RPMI7951 (cell line): ENCODE data around the gene RBM46. TPM values are rescaled to one million over a fixed set of nuclear protein-coding genes. Genes with fewer than 3 reads are reported as not detected.
A peak's percentile ranks its signal among the peaks of the same experiment; 100 is the strongest.
"Not testable (repeated sequence)": the region's sequence is repeated elsewhere in the genome, so short reads cannot be mapped to it uniquely, and the experiment has no call there.

Source experiments
- DNase-seq: peaks from one replicate; pipeline ENCODE4 v3.0.0-alpha.2; 2012; ENCODE audit warnings: low read depth
- total RNA-seq: library from RNA; depleted of rRNA; stranded (reverse); fragments of >200 nt; shearing (Covaris generic); gene quantifications from 2 replicates; pipeline ENCODE4 v1.2.3, GENCODE V29; 2014; rRNA removed

Gene RBM46
- total RNA-seq, 1 experiment from 2014 or later = not detected

GRCh38 chr4:154838155-154838554, 57.1 kb downstream of the RBM46 start:
- DNase-seq = no peak

GRCh38 chr4:154838694-154839093, 57.6 kb downstream of the RBM46 start:
- DNase-seq = no peak

GRCh38 chr4:154854362-154854761, 73.3 kb downstream of the RBM46 start:
- DNase-seq = peak; percentile 3

GRCh38 chr4:154858166-154858565, 77.1 kb downstream of the RBM46 start:
- DNase-seq = no peak

GRCh38 chr4:154868414-154869194, 87.5 kb downstream of the RBM46 start:
- DNase-seq = no peak

- no peak for DNase-seq
These were observed 88.2 kb downstream of the RBM46 start for GRCh38 chr4:154869301-154869700.

DNA sequence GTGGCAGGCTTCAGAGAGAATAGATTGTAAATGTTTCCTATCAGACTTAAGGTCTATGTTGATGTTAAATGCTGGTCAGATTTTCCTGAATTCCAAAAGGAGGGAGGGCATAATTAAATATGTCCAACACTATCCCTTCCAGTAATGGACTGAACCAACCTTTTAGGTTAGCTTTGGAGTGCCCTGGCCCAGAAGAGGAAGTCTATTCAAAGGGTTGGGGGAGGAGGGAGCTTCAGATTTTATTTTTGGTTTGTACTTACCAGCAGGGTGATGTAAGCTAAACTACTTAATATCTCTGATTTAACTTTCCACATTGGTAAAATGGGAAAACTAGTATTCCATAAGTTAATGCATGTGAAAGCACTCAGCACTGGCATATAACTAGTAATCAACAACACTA, 91.1 kb downstream of the RBM46 start:
- no peak for DNase-seq

- not testable (repeated sequence) for DNase-seq
These were observed 93.0 kb downstream of the RBM46 start for GRCh38 chr4:154874049-154874448.

GRCh38 chr4:154877110-154877760, 96.2 kb downstream of the RBM46 start:
- DNase-seq = peak; percentile 5

Other genes with a start within 250 kb of the RBM46 start
- gene PLRG1, start 230.9 kb upstream of the RBM46 start, total RNA-seq = 54.0 and 77.4 TPM in 2 replicates
- not detected in 2 replicates for gene FGB, start 218.3 kb upstream of the RBM46 start, total RNA-seq
- not detected in 2 replicates for gene FGA, start 190.5 kb upstream of the RBM46 start, total RNA-seq
- gene FGG, start 168.6 kb upstream of the RBM46 start, total RNA-seq = not detected in 2 replicates
- gene LRAT, start 37.3 kb upstream of the RBM46 start, total RNA-seq = under 0.01 and 0.10 TPM in 2 replicates